HG03045 (cell line): ENCODE measurements around the gene ZFP37.
A peak's percentile ranks its signal among the peaks of the same experiment; 100 is the strongest.
"Not testable (repeated sequence)": the region's sequence is repeated elsewhere in the genome, so short reads cannot be mapped to it uniquely, and the experiment has no call there.

Experiments
- ATAC-seq: cut with Tn5 transposase; IDR thresholded peaks from one replicate; pipeline ENCODE4 v1.9.1; 2021; ENCODE audit warnings: mild to moderate bottlenecking, moderate library complexity; ENCODE audit not compliant: unreplicated experiment

ZFP37 gene

GRCh38 chr9:113056191-113057106 lies at the start of gene ZFP37:
TSS of gene ZFP37 (minus strand) at chr9:113056724. CDS start at chr9:113056688, 36 bp downstream.
- ATAC-seq, result peak; percentile 94

DNA sequence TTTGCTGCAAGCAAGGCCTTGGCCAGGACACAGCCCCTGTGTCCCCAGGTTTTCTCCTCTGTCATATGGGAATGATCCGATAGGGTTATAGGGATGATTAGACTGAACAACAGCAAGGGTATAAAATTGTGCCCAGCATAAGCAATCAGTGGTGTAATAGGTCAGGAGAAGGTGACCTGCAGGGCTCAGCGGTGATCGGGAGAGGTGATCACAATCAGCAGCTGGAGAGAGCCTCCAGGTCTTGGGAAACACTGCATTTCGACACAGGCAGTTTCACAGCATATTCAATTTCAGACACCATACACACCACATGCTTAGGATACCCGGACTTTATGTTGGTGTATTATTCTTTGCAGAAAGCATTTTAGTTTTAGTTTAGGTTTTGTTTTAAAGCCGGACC lies 48.8 kb upstream of the ZFP37 start:
- not testable (repeated sequence) for ATAC-seq

- ATAC-seq, result no peak
These were observed 39.0 kb upstream of the ZFP37 start for GRCh38 chr9:113095561-113095960.

GRCh38 chr9:113089924-113090323 lies 33.4 kb upstream of the ZFP37 start:
- ATAC-seq, result not testable (repeated sequence)

- not testable (repeated sequence) for ATAC-seq
These were observed 32.6 kb upstream of the ZFP37 start for GRCh38 chr9:113089143-113089505.

GRCh38 chr9:113088456-113089142 lies 32.1 kb upstream of the ZFP37 start:
- ATAC-seq, result not testable (repeated sequence)

DNA sequence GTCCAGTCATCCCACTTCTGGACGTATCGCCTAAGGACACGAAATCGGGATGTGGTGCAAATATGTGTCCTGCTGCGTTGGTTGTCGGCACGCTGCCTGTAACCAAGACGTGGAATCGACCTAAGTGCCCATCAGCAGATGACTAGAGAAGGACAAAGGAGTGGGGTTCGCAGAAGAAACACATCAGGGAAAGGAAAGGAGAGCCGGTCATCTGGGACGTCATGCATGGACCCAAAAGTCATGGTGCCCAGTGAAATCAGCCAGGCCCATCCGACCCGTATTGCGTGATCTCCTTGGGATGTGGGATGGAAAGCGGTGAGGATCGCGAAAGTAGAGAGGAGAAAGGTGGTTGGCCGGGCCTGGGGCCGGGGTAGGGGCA lies 6.4 kb upstream of the ZFP37 start:
- ATAC-seq, result not testable (repeated sequence)

GRCh38 chr9:113062256-113062931 lies 5.9 kb upstream of the ZFP37 start:
- not testable (repeated sequence) for ATAC-seq

GRCh38 chr9:113061072-113061850 lies 4.7 kb upstream of the ZFP37 start:
- ATAC-seq, result not testable (repeated sequence)

DNA sequence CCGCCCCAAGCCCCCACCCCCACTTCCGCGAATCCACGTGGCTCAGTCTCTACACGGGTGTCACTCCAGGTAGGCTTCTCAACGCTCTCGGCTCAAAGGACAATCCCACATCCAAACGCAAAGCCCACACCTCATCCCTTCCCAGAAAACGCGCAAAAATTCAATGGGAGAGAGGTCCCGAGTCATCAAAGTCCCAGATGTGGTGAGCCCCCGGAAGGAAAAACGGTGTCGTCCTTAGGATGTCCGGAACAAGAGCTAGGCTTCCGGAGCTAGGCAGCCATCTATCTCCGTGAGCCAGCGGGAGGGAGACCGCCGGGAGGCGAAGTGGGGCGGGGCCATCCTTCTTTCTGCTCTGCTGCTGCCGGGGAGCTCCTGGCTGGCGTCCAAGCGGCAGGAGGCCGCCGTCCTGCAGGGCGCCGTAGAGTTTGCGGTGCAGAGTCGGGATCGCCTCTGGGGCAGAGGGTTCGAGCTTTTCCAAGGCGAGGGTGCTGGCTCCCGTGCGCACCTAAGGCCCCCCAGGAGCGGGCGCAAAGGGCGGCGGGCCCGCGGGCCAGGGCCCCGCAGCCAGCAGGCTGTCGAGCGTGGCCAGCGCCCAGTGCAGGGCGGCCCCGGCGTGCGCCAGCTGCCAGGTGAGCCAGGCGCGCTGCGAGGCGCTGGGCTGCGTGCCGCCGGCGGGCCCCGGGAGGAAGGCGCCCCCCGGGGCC lies 3.2 kb upstream of the ZFP37 start:
- not testable (repeated sequence) for ATAC-seq

DNA sequence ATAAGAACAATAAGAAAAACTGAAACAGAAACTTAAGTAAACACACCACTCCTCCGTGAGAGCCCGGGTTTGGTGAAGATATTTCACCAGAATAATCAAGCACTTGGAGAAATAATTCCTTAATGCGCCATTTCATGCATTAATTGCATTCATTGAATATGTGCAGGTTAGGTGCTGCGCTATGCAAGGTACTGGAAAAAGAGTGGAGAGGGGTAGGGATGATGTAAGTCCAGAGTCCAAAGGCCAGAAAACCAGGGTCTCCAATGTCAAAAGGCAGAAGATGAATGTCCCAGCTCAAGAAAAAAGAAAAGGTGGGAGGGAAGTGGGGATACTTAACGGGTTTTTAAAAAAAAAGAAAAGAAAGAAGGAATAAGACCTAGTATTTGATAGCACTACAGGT lies 669 bp upstream of the ZFP37 start:
- ATAC-seq, result no peak

- no peak for ATAC-seq
These were observed 13.5 kb downstream of the ZFP37 start for GRCh38 chr9:113042884-113043657.

GRCh38 chr9:113026200-113026599 lies 30.3 kb downstream of the ZFP37 start:
- ATAC-seq, result no peak

- ATAC-seq, result no peak
These were observed 38.3 kb downstream of the ZFP37 start for GRCh38 chr9:113018247-113018646.

GRCh38 chr9:113012492-113012891 lies 44.0 kb downstream of the ZFP37 start:
- ATAC-seq, result no peak

DNA sequence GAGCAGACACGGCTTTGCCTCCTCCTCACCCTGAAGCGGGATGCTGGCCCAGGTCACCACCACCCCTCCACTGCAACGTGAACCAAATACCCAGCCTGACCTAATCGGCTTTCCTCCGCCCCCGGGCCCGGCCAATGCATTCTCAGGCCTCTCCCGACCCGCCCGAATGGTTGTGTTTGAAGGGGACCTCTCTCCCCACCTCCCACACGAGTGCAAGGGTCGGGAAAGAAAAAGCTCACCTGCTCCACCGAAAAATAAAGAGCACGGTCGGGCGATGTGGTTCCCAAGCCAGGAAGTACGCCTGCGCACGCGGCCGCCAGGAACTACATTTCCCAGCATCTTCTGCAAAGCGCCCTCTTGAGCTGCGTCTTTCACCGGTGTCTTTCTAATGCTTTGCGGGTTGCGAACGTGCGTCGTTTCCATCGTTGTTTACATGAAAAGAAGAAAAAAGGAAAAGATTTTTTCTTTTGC lies 44.6 kb downstream of the ZFP37 start, which contains the start of gene ZNF883:
TSS of gene ZNF883 (minus strand) at position 282 of the 471 bp plus-strand sequence.
- no peak for ATAC-seq

DNA sequence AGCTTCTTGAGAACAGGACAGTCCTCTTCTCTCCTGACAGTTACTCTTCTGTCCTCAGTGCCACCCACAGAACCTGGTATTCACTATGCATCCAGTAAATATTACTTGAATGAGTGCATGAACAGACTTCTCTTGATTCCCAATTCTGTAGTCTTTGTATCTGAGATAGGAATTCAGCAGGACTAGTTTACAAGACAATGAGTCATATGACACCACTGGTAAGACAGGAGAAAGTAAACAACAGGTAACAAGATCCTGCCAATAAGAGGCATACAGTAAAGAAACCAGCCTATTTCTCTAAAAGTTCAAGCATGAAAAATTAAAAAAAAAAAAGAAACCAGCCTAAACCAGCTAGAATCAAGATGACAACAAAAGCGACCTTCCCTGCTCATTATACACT lies 50.7 kb downstream of the ZFP37 start:
- no peak for ATAC-seq

DNA sequence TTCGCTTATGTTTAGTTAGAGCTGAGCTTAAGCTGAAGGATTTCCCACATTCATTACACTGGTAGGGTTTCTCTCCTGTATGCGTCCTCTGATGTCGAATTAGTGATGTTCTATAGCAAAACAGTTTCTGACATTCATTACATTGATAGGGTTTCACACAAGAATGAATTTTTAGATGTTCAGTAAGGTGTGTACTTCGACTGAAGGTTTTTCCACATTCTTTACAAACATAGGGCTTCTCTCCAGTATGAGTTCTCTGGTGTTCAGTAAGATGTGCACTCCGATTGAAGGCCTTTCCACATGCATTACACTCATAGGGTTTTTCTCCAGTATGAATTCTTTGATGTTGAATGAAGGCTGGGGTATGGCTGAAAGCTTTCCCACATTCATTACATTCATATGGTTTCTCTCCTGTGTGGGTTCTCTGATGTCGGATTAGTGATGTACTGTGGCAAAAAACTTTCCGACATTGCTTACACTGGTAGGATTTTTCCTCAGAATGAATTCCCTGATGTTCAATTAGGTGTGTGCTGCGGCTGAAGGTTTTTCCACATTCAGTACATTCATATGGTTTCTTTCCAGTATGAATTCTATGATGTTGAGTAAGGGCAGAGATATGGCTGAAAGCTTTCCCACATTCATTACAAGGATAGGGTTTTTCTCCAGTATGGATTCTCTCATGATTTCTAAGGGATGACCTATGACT lies 59.1 kb downstream of the ZFP37 start:
- ATAC-seq, result no peak
